HEK293 (cell line): Measurements from ENCODE around the gene ZNF227.

Experiments
- CTCF ChIA-PET: fragments of 350-600 bp; formaldehyde crosslinking; extraction: SDS; loops from one replicate; lab custom pipeline; 2021; ENCODE audit warnings: antibody characterized with exemption; lab: Yijun Ruan, JAX
- POLR2A ChIA-PET: fragments of 300-600 bp; formaldehyde crosslinking; extraction: SDS; loops from one replicate; lab custom pipeline; 2020; ENCODE audit warnings: antibody characterized with exemption, inconsistent platforms; lab: Yijun Ruan, JAX
- H3K27ac ChIP-seq: fragments of 200-500 bp; sonication (Bioruptor generic); 2 replicates; pipeline ENCODE4 v1.5.1; 2014; ENCODE audit warnings: low read depth, low read length, control low read depth, inconsistent platforms; ENCODE audit errors: extremely low read depth
- H3K36me3 ChIP-seq, 2 experiments: fragments of 200-500 bp in 1 of 2; sonication (Bioruptor generic) in 1 of 2; 1 replicate in 1 of 2; 2 replicates in 1 of 2; pipeline ENCODE4 v1.5.1; 2014 to 2017; ENCODE audit warnings: inconsistent platforms in 2 of 2, low read length in 2 of 2; ENCODE audit not compliant: control insufficient read depth in 2 of 2, insufficient read depth in 1 of 2
- H3K4me1 ChIP-seq: fragments of 200-500 bp; sonication (Bioruptor generic); 2 replicates; pipeline ENCODE4 v1.5.1; 2014; ENCODE audit warnings: mild to moderate bottlenecking, low read length, inconsistent platforms; ENCODE audit not compliant: control insufficient read depth, insufficient read depth
- H3K4me3 ChIP-seq: 2 replicates; pipeline ENCODE4 v1.5.1; 2011; ENCODE audit warnings: low read depth, mild to moderate bottlenecking, control low read depth, low read length, moderate library complexity
- H3K9me3 ChIP-seq: fragments of 200-500 bp; sonication (Bioruptor generic); 2 replicates; pipeline ENCODE4 v1.5.1; 2014; ENCODE audit warnings: low read depth, low read length, inconsistent platforms; ENCODE audit not compliant: control insufficient read depth, insufficient read depth
- BCL11B ChIP-seq: fragments of 450-650 bp; formaldehyde crosslinking; IDR thresholded peaks from 2 replicates; pipeline ENCODE4 v1.5.1; 2016; ENCODE audit warnings: low read depth, missing biosample characterization, missing genetic modification characterization
- KLF9 ChIP-seq: fragments of 450-650 bp; formaldehyde crosslinking; IDR thresholded peaks from 2 replicates; pipeline ENCODE4 v1.5.1; 2016; ENCODE audit warnings: missing biosample characterization, missing genetic modification characterization, low read depth
- PATZ1 ChIP-seq: fragments of 450-650 bp; formaldehyde crosslinking; IDR thresholded peaks from 2 replicates; pipeline ENCODE4 v1.5.1; 2016; ENCODE audit warnings: missing biosample characterization, missing genetic modification characterization
- PRDM10 ChIP-seq: fragments of 450-650 bp; formaldehyde crosslinking; IDR thresholded peaks from 2 replicates; pipeline ENCODE4 v1.5.1; 2016; ENCODE audit warnings: missing biosample characterization, missing genetic modification characterization
- SP3 ChIP-seq: fragments of 450-650 bp; formaldehyde crosslinking; IDR thresholded peaks from 2 replicates; pipeline ENCODE4 v1.5.1; 2016; ENCODE audit warnings: missing biosample characterization, missing genetic modification characterization
- ZBTB10 ChIP-seq: fragments of 450-650 bp; formaldehyde crosslinking; IDR thresholded peaks from 2 replicates; pipeline ENCODE4 v1.5.1; 2016; ENCODE audit warnings: missing biosample characterization, missing genetic modification characterization
- ZBTB26 ChIP-seq: fragments of 450-650 bp; formaldehyde crosslinking; optimal IDR thresholded peaks from 2 replicates; pipeline ENCODE3; 2016; ENCODE audit warnings: missing biosample characterization, mild to moderate bottlenecking, missing genetic modification characterization
- ZNF121 ChIP-seq: fragments of 450-650 bp; formaldehyde crosslinking; IDR thresholded peaks from 2 replicates; pipeline ENCODE4 v1.5.1; 2016; ENCODE audit warnings: missing biosample characterization, missing genetic modification characterization
- ZNF184 ChIP-seq: fragments of 450-650 bp; IDR thresholded peaks from 2 replicates; pipeline ENCODE4 v1.5.1; 2018; ENCODE audit warnings: missing biosample characterization, mild to moderate bottlenecking, missing genetic modification characterization
- ZNF19 ChIP-seq: fragments of 450-650 bp; formaldehyde crosslinking; IDR thresholded peaks from 2 replicates; pipeline ENCODE4; 2016; ENCODE audit warnings: missing biosample characterization, missing genetic modification characterization, low read depth
- ZNF202 ChIP-seq: fragments of 450-650 bp; formaldehyde crosslinking; IDR thresholded peaks from 2 replicates; pipeline ENCODE4 v1.5.1; 2016; ENCODE audit warnings: missing biosample characterization, missing genetic modification characterization, borderline replicate concordance
- ZNF274 ChIP-seq, 2 experiments: fragments of 200-500 bp in 1 of 2; fragments of 450-650 bp in 1 of 2; sonication (Bioruptor generic) in 1 of 2; formaldehyde crosslinking in 1 of 2; IDR thresholded peaks; 2 replicates each; pipeline versions ENCODE4 v1.5.1 to v1.6.1; 2014 to 2016; ENCODE audit warnings: borderline replicate concordance in 1 of 2, inconsistent platforms in 1 of 2, low read length in 1 of 2, missing biosample characterization in 1 of 2, missing genetic modification characterization in 1 of 2
- ZNF292 ChIP-seq: fragments of 450-650 bp; formaldehyde crosslinking; IDR thresholded peaks from 2 replicates; pipeline ENCODE4 v1.5.1; 2016; ENCODE audit warnings: low read depth, missing biosample characterization, missing genetic modification characterization, borderline replicate concordance
- ZNF37A ChIP-seq: fragments of 450-650 bp; IDR thresholded peaks from 2 replicates; pipeline ENCODE4 v1.5.1; 2018; ENCODE audit warnings: missing biosample characterization, missing genetic modification characterization
- ZNF391 ChIP-seq: fragments of 450-650 bp; formaldehyde crosslinking; IDR thresholded peaks from 2 replicates; pipeline ENCODE4 v1.5.1; 2016; ENCODE audit warnings: low read depth, missing biosample characterization, missing genetic modification characterization, borderline replicate concordance
- ZNF501 ChIP-seq: fragments of 450-650 bp; formaldehyde crosslinking; IDR thresholded peaks from 2 replicates; pipeline ENCODE4 v1.5.1; 2016; ENCODE audit warnings: missing biosample characterization, missing genetic modification characterization
- ZNF514 ChIP-seq: fragments of 450-650 bp; formaldehyde crosslinking; IDR thresholded peaks from 2 replicates; pipeline ENCODE4 v1.5.1; 2016; ENCODE audit warnings: missing biosample characterization, missing genetic modification characterization
- ZNF549 ChIP-seq: fragments of 450-650 bp; IDR thresholded peaks from 2 replicates; pipeline ENCODE4 v1.5.1; 2018; ENCODE audit warnings: missing biosample characterization, missing genetic modification characterization, mild to moderate bottlenecking, inconsistent platforms, moderate library complexity
- ZNF555 ChIP-seq: fragments of 450-650 bp; formaldehyde crosslinking; conservative IDR thresholded peaks from 2 replicates; pipeline ENCODE4 v1.5.1; 2017; ENCODE audit warnings: missing biosample characterization, mild to moderate bottlenecking, missing genetic modification characterization, inconsistent platforms
- ZNF561 ChIP-seq: fragments of 450-650 bp; IDR thresholded peaks from 2 replicates; pipeline ENCODE4 v1.5.1; 2018; ENCODE audit warnings: missing biosample characterization, missing genetic modification characterization, borderline replicate concordance
- ZNF610 ChIP-seq: fragments of 450-650 bp; formaldehyde crosslinking; IDR thresholded peaks from 2 replicates; pipeline ENCODE4 v1.5.1; 2016; ENCODE audit warnings: missing biosample characterization, missing genetic modification characterization, borderline replicate concordance
- ZNF692 ChIP-seq: fragments of 450-650 bp; formaldehyde crosslinking; IDR thresholded peaks from 2 replicates; pipeline ENCODE4 v1.5.1; 2016; ENCODE audit warnings: missing biosample characterization, missing genetic modification characterization
- ZNF843 ChIP-seq: fragments of 450-650 bp; formaldehyde crosslinking; IDR thresholded peaks from 2 replicates; pipeline ENCODE4 v1.5.1; 2016; ENCODE audit warnings: missing biosample characterization, missing genetic modification characterization
- ZSCAN23 ChIP-seq: fragments of 450-650 bp; formaldehyde crosslinking; IDR thresholded peaks from 2 replicates; pipeline ENCODE4 v1.5.1; 2016; ENCODE audit warnings: missing biosample characterization, missing genetic modification characterization
- ZXDB ChIP-seq: fragments of 450-650 bp; formaldehyde crosslinking; IDR thresholded peaks from 2 replicates; pipeline ENCODE4 v1.5.1; 2016; ENCODE audit warnings: missing biosample characterization, missing genetic modification characterization

Gene ZNF227

GRCh38 chr19:44163789-44164188, 48.5 kb upstream of the ZNF227 start (continued):
- TF ChIP-seq PRDM10 = peak; percentile 78
- no peak for TF ChIP-seq ZNF843

- Histone ChIP-seq H3K9me3 (peaks cover 19% of the 10 kb centered on the region), H3K4me1 (peaks cover 32% of the 10 kb centered on the region), H3K27ac (peak overlapping the region; percentile 73), H3K4me3 (peak overlapping the region; percentile 5), H3K36me3 (peaks cover 33 to 46% of the 10 kb centered on the region in 2 experiments)
- ChIA-PET CTCF (interaction anchor here (0.5 to 1.2 kb wide), 11 partner anchors 25 to 863 kb away, joined by 3 to 4 read pairs (median 3); partner anchors contain the start of gene ZNF227), POLR2A (interaction anchor here (0.6 to 6.4 kb wide), 37 partner anchors 11 to 1606 kb away, joined by 3 to 143 read pairs (median 7); partner anchors contain the start of genes PVR, ZNF180, ZNF221 and ZNF223)
- TF ChIP-seq ZNF514 (no peak), ZBTB10 (tag by site-specific recombination) (no peak), ZNF501 (tag by site-specific recombination) (no peak), ZNF274 (IDR thresholded peaks at IDR 0.05; ENCODE audit: low read length) (no peak), ZNF274 (tag by site-specific recombination; IDR thresholded peaks at IDR 0.05; ENCODE audit: borderline replicate concordance) (no peak), KLF9 (peak; percentile 22; the same call in 1 of the 2 replicates), ZNF121 (tag by site-specific recombination) (no peak), ZBTB26 (tag by site-specific recombination) (peak; percentile 10), ZXDB (no peak), ZNF37A (tag by site-specific recombination) (no peak), PATZ1 (tag by site-specific recombination) (no peak; the same call in 1 of the 2 replicates), ZNF202 (tag by site-specific recombination) (no peak), ZNF610 (tag by site-specific recombination) (no peak), ZNF19 (tag by site-specific recombination) (0 out of 2 replicates have a peak, but pooled peaks have one; percentile 5), ZNF391 (tag by site-specific recombination) (no peak), ZNF561 (tag by site-specific recombination) (peak; percentile 69; the same call in 1 of the 2 replicates), ZNF549 (tag by site-specific recombination) (0 out of 2 replicates have a peak, but pooled peaks have one; percentile 44), BCL11B (tag by site-specific recombination) (no peak), ZNF184 (tag by site-specific recombination) (peak; percentile 73; the same call in 1 of the 2 replicates), SP3 (no peak), ZNF692 (tag by site-specific recombination) (no peak), ZNF292 (tag by site-specific recombination) (no peak), ZNF555 (tag by site-specific recombination) (no peak), ZSCAN23 (tag by site-specific recombination) (no peak)
Observed at GRCh38 chr19:44164327-44164672, 48.0 kb upstream of the ZNF227 start.
